HepG2 (cell line): ENCODE results near the gene C20orf204. TPM values are rescaled to one million over a fixed set of nuclear protein-coding genes. Genes with fewer than 3 reads are reported as not detected.

Experiments used
- AGO1 ChIP-seq: fragments of 200-400 bp; formaldehyde crosslinking; IDR thresholded peaks from 2 replicates; pipeline ENCODE4 v1.6.1; 2017; ENCODE audit warnings: mild to moderate bottlenecking, low read depth, low read length, moderate library complexity; ENCODE audit not compliant: poor library complexity, severe bottlenecking
- BRF2 ChIP-seq: sonication (generic); formaldehyde crosslinking; IDR thresholded peaks from 2 replicates; pipeline ENCODE4 v1.8.1; 2022; ENCODE audit warnings: mild to moderate bottlenecking, missing genetic modification reagents
- HBP1 ChIP-seq: IDR thresholded peaks from 2 replicates; pipeline ENCODE4 v1.6.1; 2016; ENCODE audit warnings: low read depth, control low read depth
- POLR2G ChIP-seq: fragments of 200-400 bp; formaldehyde crosslinking; IDR thresholded peaks from 2 replicates; pipeline ENCODE4 v1.6.1; 2018; ENCODE audit warnings: mild to moderate bottlenecking, low read depth, low read length, moderate library complexity
- REL ChIP-seq: sonication (generic); formaldehyde crosslinking; conservative IDR thresholded peaks from 2 replicates; pipeline ENCODE4 v1.8.0; 2022; ENCODE audit warnings: mild to moderate bottlenecking, missing genetic modification reagents, moderate library complexity
- ZBTB39 ChIP-seq: sonication (generic); formaldehyde crosslinking; IDR thresholded peaks from 2 replicates; pipeline ENCODE4 v1.5.0; 2020; ENCODE audit warnings: missing genetic modification reagents
- ZBTB43 ChIP-seq: sonication (generic); formaldehyde crosslinking; conservative IDR thresholded peaks from 2 replicates; pipeline ENCODE4 v1.4.0; 2020; ENCODE audit warnings: missing genetic modification reagents
- ZNF160 ChIP-seq: sonication (generic); formaldehyde crosslinking; IDR thresholded peaks from 2 replicates; pipeline ENCODE4 v1.8.0; 2022; ENCODE audit warnings: mild to moderate bottlenecking, inconsistent platforms, missing genetic modification reagents
- ZNF234 ChIP-seq: sonication (generic); formaldehyde crosslinking; conservative IDR thresholded peaks from 2 replicates; pipeline ENCODE4 v1.5.1; 2020; ENCODE audit warnings: mild to moderate bottlenecking, missing genetic modification reagents
- ZNF276 ChIP-seq: sonication (generic); formaldehyde crosslinking; IDR thresholded peaks from 2 replicates; pipeline ENCODE4 v1.4.0; 2020; ENCODE audit warnings: mild to moderate bottlenecking, low read depth, missing genetic modification reagents
- ZNF558 ChIP-seq: sonication (generic); formaldehyde crosslinking; IDR thresholded peaks from 2 replicates; pipeline ENCODE4 v1.9.0; 2022; ENCODE audit warnings: mild to moderate bottlenecking, missing genetic modification reagents, borderline replicate concordance
- ZNF574 ChIP-seq: sonication (generic); formaldehyde crosslinking; IDR thresholded peaks from 2 replicates; pipeline ENCODE4 v1.4.0; 2020; ENCODE audit warnings: missing genetic modification reagents
- ZNF672 ChIP-seq: sonication (generic); formaldehyde crosslinking; IDR thresholded peaks from 2 replicates; pipeline ENCODE4 v1.8.1; 2022; ENCODE audit warnings: missing genetic modification reagents
- ZNF770 ChIP-seq: sonication (generic); formaldehyde crosslinking; IDR thresholded peaks from 2 replicates; pipeline ENCODE4 v1.5.0; 2020; ENCODE audit warnings: mild to moderate bottlenecking, missing genetic modification reagents
- polyA plus RNA-seq, 8 experiments: library from polyadenylated mRNA; depleted of rRNA in 3 of 8; stranded (reverse) in 7 of 8; unstranded in 1 of 8; fragments of >200 nt; fragmentation: Illumina TruSeq in 4 of 8; extraction: Trizol in 4 of 8; gene quantifications; 2 replicates each; pipeline versions ENCODE4 v1.2.1 to v1.2.3, GENCODE V29; 2011 to 2016; ENCODE audit warnings: low read depth in 4 of 8, missing spikeins in 1 of 8, mixed read lengths in 1 of 8; ENCODE audit not compliant: insufficient read depth in 1 of 8
- total RNA-seq, 5 experiments: library from RNA; depleted of rRNA; stranded (reverse); fragments of >200 nt; fragmentation: Illumina TruSeq; extraction: Trizol; gene quantifications; 2 replicates each; pipeline ENCODE4 v1.2.3, GENCODE V29; 2016; ENCODE audit warnings: low read depth in 1 of 5

Gene C20orf204
- total and polyA plus RNA-seq, 2 of the 13 experiments (the other 11 are each of a cell fraction or from before 2014, with no cell fraction given): 22.1 to 80.0 TPM

GRCh38 chr20:64056889-64057627 lies 21.1 kb downstream of the C20orf204 start (continued):
- peak; percentile 74 for TF ChIP-seq HBP1
- TF ChIP-seq ZBTB43 (CRISPR knock-in tag): no peak
- TF ChIP-seq POLR2G: peak; percentile 71
- no peak for TF ChIP-seq ZBTB39
- TF ChIP-seq ZNF672 (CRISPR knock-in tag): no peak
- peak; percentile 74; the same call in 1 of the 2 replicates for TF ChIP-seq ZNF770 (CRISPR knock-in tag)
- peak; percentile 45; the same call in 1 of the 2 replicates for TF ChIP-seq ZNF160 (CRISPR knock-in tag)
- peak; percentile 80 for TF ChIP-seq AGO1
- peak; percentile 82; the same call in 1 of the 2 replicates for TF ChIP-seq ZNF276
- TF ChIP-seq ZNF558 (CRISPR knock-in tag): 0 out of 2 replicates have a peak, but pooled peaks have one; percentile 50
- 0 out of 2 replicates have a peak, but pooled peaks have one; percentile 1 for TF ChIP-seq BRF2 (CRISPR knock-in tag)
- TF ChIP-seq ZNF574: peak; percentile 58
- TF ChIP-seq ZNF234 (CRISPR knock-in tag): no peak
- TF ChIP-seq REL (CRISPR knock-in tag): 0 out of 2 replicates have a peak, but pooled peaks have one; percentile 75
